Keratinocyte (primary cell): Measurements from ENCODE around the gene TMEM45A. TPM values are rescaled to one million over a fixed set of nuclear protein-coding genes. Genes with fewer than 3 reads are reported as not detected.

Experiments used
- DNase-seq: peaks from one replicate; pipeline ENCODE4 v3.0.0-alpha.2; 2011; ENCODE audit warnings: low read depth, missing footprints, low spot score
- FAIRE-seq: peaks from 2 replicates; lab custom pipeline; 2011; peaks lifted over from hg19 to GRCh38; lab: Jason Lieb, UNC
- H2AFZ ChIP-seq: 2 replicates; pipeline ENCODE4 v1.6.0; 2012; ENCODE audit warnings: low read length, control low read depth, inconsistent platforms; ENCODE audit not compliant: control insufficient read depth
- H3K27ac ChIP-seq: 2 replicates; pipeline ENCODE4 v1.5.1; 2011; ENCODE audit warnings: low read length; ENCODE audit not compliant: control insufficient read depth, insufficient read depth
- H3K27me3 ChIP-seq: 3 replicates; pipeline ENCODE4 v1.6.0; 2011; ENCODE audit warnings: low read length; ENCODE audit not compliant: control insufficient read depth, insufficient read depth; ENCODE audit errors: extremely low read depth
- H3K36me3 ChIP-seq, 2 experiments: 2 replicates in 1 of 2; 3 replicates in 1 of 2; pipeline ENCODE4 v1.5.1; 2011; ENCODE audit warnings: low read length in 2 of 2, mild to moderate bottlenecking in 1 of 2; ENCODE audit not compliant: control insufficient read depth in 2 of 2, insufficient read depth in 2 of 2; ENCODE audit errors: extremely low read depth in 1 of 2
- H3K4me1 ChIP-seq: 3 replicates; pipeline ENCODE4 v1.5.1; 2011; ENCODE audit warnings: low read length; ENCODE audit not compliant: control insufficient read depth, insufficient read depth; ENCODE audit errors: extremely low read depth
- H3K4me2 ChIP-seq: 3 replicates; pipeline ENCODE4 v1.6.0; 2011; ENCODE audit warnings: low read depth, low read length; ENCODE audit not compliant: control insufficient read depth, insufficient read depth; ENCODE audit errors: extremely low read depth
- H3K4me3 ChIP-seq, 3 experiments: fragments of 200-600 bp in 1 of 3; sonication (generic) in 1 of 3; 2 replicates in 2 of 3; 3 replicates in 1 of 3; pipeline ENCODE4 v1.5.1; 2011 to 2016; ENCODE audit warnings: low read length in 3 of 3, mild to moderate bottlenecking in 3 of 3, control low read depth in 2 of 3, inconsistent platforms in 1 of 3, low read depth in 1 of 3, mixed read lengths in 1 of 3, mixed run types in 1 of 3, moderate library complexity in 1 of 3; ENCODE audit not compliant: control insufficient read depth in 2 of 3, insufficient read depth in 2 of 3; ENCODE audit errors: extremely low read depth in 1 of 3
- H3K79me2 ChIP-seq: 2 replicates; pipeline ENCODE4 v1.6.0; 2012; ENCODE audit warnings: low read length; ENCODE audit not compliant: control insufficient read depth, insufficient read depth
- H3K9ac ChIP-seq: 3 replicates; pipeline ENCODE4 v1.6.0; 2011; ENCODE audit warnings: low read length; ENCODE audit not compliant: control insufficient read depth, insufficient read depth; ENCODE audit errors: extremely low read depth
- H3K9me1 ChIP-seq: 3 replicates; pipeline ENCODE4 v1.6.0; 2011; ENCODE audit warnings: low read length; ENCODE audit not compliant: control insufficient read depth, insufficient read depth; ENCODE audit errors: extremely low read depth
- H3K9me3 ChIP-seq: 2 replicates; pipeline ENCODE4 v1.5.1; 2012; ENCODE audit warnings: low read depth, low read length; ENCODE audit not compliant: control insufficient read depth
- H4K20me1 ChIP-seq: 3 replicates; pipeline ENCODE4 v1.6.0; 2011; ENCODE audit warnings: low read length; ENCODE audit not compliant: control insufficient read depth, insufficient read depth; ENCODE audit errors: extremely low read depth
- EZH2 ChIP-seq: IDR thresholded peaks from one replicate; pipeline ENCODE4 v1.6.1; 2012; ENCODE audit warnings: inconsistent platforms, mild to moderate bottlenecking, low read length, moderate library complexity
- dilution Hi-C: fragments of 300-500 bp; cut with MboI; formaldehyde crosslinking; loops from one replicate; pipeline ENCODE4 v1.7.0; 2020; ENCODE audit warnings: low sequenced_read_pairs; ENCODE audit not compliant: extremely low pct_ligation_motif_present
- polyA plus RNA-seq, 5 experiments: library from polyadenylated mRNA; depleted of rRNA in 3 of 5; stranded (reverse) in 3 of 5; stranded (forward) in 1 of 5; unstranded in 1 of 5; fragments of >200 nt; gene quantifications; 1 replicate in 1 of 5; 2 replicates in 3 of 5; 3 replicates in 1 of 5; pipeline versions ENCODE4 v1.2.1 to v1.2.3, GENCODE V29; 2011 to 2012; ENCODE audit warnings: missing spikeins in 2 of 5, low read depth in 1 of 5, low replicate concordance in 1 of 5
- TF ChIP-seq, protein P1 (sequence below), 3 experiments: IDR thresholded peaks in 1 of 3; conservative IDR thresholded peaks in 1 of 3; optimal IDR thresholded peaks in 1 of 3; 2 replicates in 2 of 3; 3 replicates in 1 of 3; pipeline versions ENCODE3 to v1.5.1; 2011; ENCODE audit warnings: low read length in 3 of 3, mild to moderate bottlenecking in 3 of 3, moderate library complexity in 2 of 3, control low read depth in 1 of 3, inconsistent platforms in 1 of 3; ENCODE audit not compliant: insufficient read depth in 2 of 3; ENCODE audit errors: extremely low read depth in 1 of 3

Gene TMEM45A
- polyA plus RNA-seq, 1 donor (not counting 4 experiments of a cell fraction or from before 2014, with no cell fraction given) = 57.2 TPM

DNA sequence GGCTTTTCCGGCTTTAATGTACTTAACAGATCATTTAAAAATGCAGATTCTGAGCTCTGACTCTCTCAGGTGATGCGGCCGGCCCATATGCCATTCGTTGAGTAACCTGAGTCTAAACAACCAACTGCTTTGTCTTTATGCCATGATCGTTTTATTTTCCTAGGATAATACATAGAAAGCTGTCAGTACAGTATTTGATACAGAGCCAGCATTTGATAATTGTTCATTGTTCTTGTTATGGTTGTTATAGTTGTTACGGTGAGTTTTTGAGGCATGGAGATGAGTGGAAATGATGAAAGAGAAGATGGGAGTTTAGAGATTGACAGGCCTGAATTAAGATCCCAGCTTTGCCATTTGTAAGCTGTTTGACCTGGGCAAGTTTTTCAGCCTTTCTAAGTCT lies 40.0 kb downstream of the TMEM45A start:
- Histone ChIP-seq H3K79me2 (no peaks in the 10 kb centered on the region), H3K9me3 (no peaks in the 10 kb centered on the region), H3K27me3 (no peaks in the 10 kb centered on the region), H3K27ac (no peak overlapping the region), H3K4me1 (peaks cover 23% of the 10 kb centered on the region), H3K9ac (no peak overlapping the region), H4K20me1 (no peaks in the 10 kb centered on the region), H3K4me3 (no peak overlapping the region), H2AFZ (no peak overlapping the region), H3K9me1 (peaks cover 2% of the 10 kb centered on the region), H3K4me2 (no peak overlapping the region), H3K36me3 (no peaks in the 10 kb centered on the region)
- FAIRE-seq (no peak), DNase-seq (no peak)
- dilution Hi-C loops = no loop called here
- TF ChIP-seq, protein P1, sequence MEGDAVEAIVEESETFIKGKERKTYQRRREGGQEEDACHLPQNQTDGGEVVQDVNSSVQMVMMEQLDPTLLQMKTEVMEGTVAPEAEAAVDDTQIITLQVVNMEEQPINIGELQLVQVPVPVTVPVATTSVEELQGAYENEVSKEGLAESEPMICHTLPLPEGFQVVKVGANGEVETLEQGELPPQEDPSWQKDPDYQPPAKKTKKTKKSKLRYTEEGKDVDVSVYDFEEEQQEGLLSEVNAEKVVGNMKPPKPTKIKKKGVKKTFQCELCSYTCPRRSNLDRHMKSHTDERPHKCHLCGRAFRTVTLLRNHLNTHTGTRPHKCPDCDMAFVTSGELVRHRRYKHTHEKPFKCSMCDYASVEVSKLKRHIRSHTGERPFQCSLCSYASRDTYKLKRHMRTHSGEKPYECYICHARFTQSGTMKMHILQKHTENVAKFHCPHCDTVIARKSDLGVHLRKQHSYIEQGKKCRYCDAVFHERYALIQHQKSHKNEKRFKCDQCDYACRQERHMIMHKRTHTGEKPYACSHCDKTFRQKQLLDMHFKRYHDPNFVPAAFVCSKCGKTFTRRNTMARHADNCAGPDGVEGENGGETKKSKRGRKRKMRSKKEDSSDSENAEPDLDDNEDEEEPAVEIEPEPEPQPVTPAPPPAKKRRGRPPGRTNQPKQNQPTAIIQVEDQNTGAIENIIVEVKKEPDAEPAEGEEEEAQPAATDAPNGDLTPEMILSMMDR (optimal IDR thresholded peaks at IDR 0.05 in 1 of 3, IDR thresholded peaks at IDR 0.05 in 1 of 3, conservative IDR thresholded peaks at IDR 0.05 in 1 of 3; ENCODE audit: extremely low read depth in 1 of 3, insufficient read depth in 2 of 3, low read length in 3 of 3) = no peak
- TF ChIP-seq EZH2 = no peak

DNA sequence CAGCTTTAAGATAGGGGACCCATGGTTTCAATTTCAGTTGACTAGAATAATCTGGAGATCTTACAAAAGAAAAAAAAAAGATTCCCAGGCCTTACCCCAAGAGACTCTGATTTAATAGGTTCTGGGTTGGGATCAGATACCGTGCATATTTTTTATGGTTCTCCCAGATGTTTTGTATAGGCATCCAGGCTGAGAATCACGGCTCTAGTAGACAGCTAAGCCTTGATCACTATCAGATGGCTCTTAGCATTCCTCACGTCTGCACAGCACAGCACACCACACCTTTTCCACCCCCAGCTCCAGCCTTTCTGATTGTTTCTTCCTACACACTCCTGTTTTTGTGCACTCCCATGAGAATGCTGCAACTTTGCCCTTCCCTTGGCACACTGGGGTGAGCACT lies 40.8 kb downstream of the TMEM45A start:
- H3K27ac ChIP-seq = no peak overlapping the region

More for the DNA sequence above, 40.8 kb downstream of the TMEM45A start:
- no peak overlapping the region for H2AFZ ChIP-seq
- H3K9me3 ChIP-seq = no peaks in the 10 kb centered on the region
- TF ChIP-seq, protein P1 (optimal IDR thresholded peaks at IDR 0.05 in 1 of 3, IDR thresholded peaks at IDR 0.05 in 1 of 3, conservative IDR thresholded peaks at IDR 0.05 in 1 of 3; ENCODE audit: extremely low read depth in 1 of 3, insufficient read depth in 2 of 3, low read length in 3 of 3) = no peak
- no peak for TF ChIP-seq EZH2
- H3K79me2 ChIP-seq = no peaks in the 10 kb centered on the region
- dilution Hi-C loops = no loop called here
- peaks cover 30% of the 10 kb centered on the region for H3K4me1 ChIP-seq
- H3K36me3 ChIP-seq = no peaks in the 10 kb centered on the region
- no peak overlapping the region for H3K4me3 ChIP-seq
- no peak for FAIRE-seq
- no peak for DNase-seq
- no peaks in the 10 kb centered on the region for H3K27me3 ChIP-seq
- H3K9ac ChIP-seq = no peak overlapping the region
- no peaks in the 10 kb centered on the region for H4K20me1 ChIP-seq
- no peak overlapping the region for H3K4me2 ChIP-seq
- peaks cover 2% of the 10 kb centered on the region for H3K9me1 ChIP-seq
